ENCODE data around the gene EPS8. TPM values are rescaled to one million over a fixed set of nuclear protein-coding genes. Genes with fewer than 3 reads are reported as not detected.
A peak's percentile ranks its signal among the peaks of the same experiment; 100 is the strongest.

The EPS8 gene
- total and polyA plus RNA-seq, 8 donors: 9.1 to 287 (median 36.1) TPM

DNA sequence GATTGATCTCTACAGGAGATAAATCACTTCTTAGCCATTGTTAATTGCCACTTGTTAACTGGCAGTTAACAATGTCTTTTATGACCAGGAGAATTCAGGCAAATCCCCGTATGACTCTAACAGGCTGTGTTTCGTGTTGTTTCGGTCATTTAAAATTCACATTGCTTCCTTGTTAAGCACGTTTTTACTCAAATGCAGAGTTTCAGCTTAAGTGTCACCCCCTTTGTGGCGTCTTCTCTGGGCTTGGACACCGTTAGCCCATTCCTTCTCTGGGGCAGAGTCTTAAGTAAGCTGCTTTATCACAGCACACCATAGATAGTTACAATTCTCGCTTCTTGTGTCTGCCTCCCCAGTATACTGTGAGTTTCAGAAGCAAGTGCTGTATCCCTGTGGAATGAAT lies 205.4 kb downstream of the EPS8 start:
- intact Hi-C loops (cut with DNase I; ENCODE audit: low total_unique reads): no loop called here
- TF ChIP-seq, protein P1, sequence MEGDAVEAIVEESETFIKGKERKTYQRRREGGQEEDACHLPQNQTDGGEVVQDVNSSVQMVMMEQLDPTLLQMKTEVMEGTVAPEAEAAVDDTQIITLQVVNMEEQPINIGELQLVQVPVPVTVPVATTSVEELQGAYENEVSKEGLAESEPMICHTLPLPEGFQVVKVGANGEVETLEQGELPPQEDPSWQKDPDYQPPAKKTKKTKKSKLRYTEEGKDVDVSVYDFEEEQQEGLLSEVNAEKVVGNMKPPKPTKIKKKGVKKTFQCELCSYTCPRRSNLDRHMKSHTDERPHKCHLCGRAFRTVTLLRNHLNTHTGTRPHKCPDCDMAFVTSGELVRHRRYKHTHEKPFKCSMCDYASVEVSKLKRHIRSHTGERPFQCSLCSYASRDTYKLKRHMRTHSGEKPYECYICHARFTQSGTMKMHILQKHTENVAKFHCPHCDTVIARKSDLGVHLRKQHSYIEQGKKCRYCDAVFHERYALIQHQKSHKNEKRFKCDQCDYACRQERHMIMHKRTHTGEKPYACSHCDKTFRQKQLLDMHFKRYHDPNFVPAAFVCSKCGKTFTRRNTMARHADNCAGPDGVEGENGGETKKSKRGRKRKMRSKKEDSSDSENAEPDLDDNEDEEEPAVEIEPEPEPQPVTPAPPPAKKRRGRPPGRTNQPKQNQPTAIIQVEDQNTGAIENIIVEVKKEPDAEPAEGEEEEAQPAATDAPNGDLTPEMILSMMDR (IDR thresholded peaks at IDR 0.05): no peak
- TF ChIP-seq EP300 (IDR thresholded peaks at IDR 0.05) (no peak), POLR2A (IDR thresholded peaks at IDR 0.05) (no peak), POLR2AphosphoS5 (IDR thresholded peaks at IDR 0.05) (no peak)
- no peak overlapping the region for H3K27ac ChIP-seq
- no peaks in the 10 kb centered on the region for H3K27me3 ChIP-seq
- peaks cover 0 to 8% (median 0%) of the 10 kb centered on the region in 4 donors for H3K4me1 ChIP-seq
- 39 to 59% (median 54%) methylated on average over 7 of the region's 7 CpGs for WGBS, 5 donors
- no peaks in the 10 kb centered on the region for H3K36me3 ChIP-seq
- H3K4me3 ChIP-seq: no peak overlapping the region
- H3K9me3 ChIP-seq: no peaks in the 10 kb centered on the region
- no peak for DNase-seq

DNA sequence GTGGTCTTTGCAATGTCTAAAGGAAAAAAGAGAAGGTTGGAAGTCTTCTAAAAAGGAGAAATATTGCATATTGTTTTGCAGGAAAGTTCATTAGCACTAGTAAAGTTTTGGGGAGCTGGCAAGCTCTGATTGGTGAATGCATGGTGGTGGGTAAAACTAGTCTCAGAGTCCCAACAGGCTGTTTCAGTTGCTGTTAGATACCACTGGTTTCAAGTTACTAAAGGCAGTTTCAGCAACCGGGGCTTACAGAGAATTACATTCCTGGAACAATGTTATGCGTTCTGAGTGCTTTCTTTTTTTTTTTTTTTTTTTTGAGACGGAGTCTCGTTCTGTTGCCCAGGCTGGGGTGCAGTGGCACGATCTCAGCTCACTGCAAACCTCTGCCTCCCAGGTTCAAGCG lies 208.2 kb downstream of the EPS8 start:
- intact Hi-C loops (cut with DNase I; ENCODE audit: low total_unique reads): no loop called here
- no peaks in the 10 kb centered on the region for H3K27me3 ChIP-seq
- no peaks in the 10 kb centered on the region for H3K36me3 ChIP-seq
- peaks cover 0 to 8% (median 0%) of the 10 kb centered on the region in 4 donors for H3K4me1 ChIP-seq
- no peak for DNase-seq
- H3K9me3 ChIP-seq: no peaks in the 10 kb centered on the region
- WGBS, 5 donors: 17 to 40% (median 34%) methylated on average over 5 to 6 of the region's 6 CpGs
- peak overlapping the region in 1 of 4 donors; percentile 37 for H3K4me3 ChIP-seq
- H3K27ac ChIP-seq: peak overlapping the region in 1 of 5 donors; percentile 48
- TF ChIP-seq POLR2A (IDR thresholded peaks at IDR 0.05) (no peak), EP300 (IDR thresholded peaks at IDR 0.05) (no peak)
- TF ChIP-seq, protein P1 (IDR thresholded peaks at IDR 0.05): no peak

DNA sequence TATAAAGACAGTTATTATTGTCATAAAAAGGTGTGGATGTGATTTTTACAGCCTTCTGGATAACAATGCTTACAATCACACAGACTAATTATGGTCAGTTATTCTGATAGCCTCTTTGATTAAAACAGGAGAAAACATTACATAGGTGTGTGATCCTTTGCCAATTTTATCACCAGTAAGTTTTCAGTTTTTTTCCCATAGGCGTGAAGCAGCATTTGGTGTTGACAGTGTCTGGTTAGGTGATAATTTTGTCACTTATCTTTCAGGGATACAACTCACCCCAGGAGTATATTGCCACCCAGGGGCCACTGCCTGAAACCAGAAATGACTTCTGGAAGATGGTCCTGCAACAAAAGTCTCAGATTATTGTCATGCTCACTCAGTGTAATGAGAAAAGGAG lies 208.8 kb downstream of the EPS8 start:
- WGBS, 5 donors: 27 to 61% (median 40%) methylated on average over 1 of the region's 1 CpG
- intact Hi-C loops (cut with DNase I; ENCODE audit: low total_unique reads): no loop called here
- DNase-seq: no peak

DNA sequence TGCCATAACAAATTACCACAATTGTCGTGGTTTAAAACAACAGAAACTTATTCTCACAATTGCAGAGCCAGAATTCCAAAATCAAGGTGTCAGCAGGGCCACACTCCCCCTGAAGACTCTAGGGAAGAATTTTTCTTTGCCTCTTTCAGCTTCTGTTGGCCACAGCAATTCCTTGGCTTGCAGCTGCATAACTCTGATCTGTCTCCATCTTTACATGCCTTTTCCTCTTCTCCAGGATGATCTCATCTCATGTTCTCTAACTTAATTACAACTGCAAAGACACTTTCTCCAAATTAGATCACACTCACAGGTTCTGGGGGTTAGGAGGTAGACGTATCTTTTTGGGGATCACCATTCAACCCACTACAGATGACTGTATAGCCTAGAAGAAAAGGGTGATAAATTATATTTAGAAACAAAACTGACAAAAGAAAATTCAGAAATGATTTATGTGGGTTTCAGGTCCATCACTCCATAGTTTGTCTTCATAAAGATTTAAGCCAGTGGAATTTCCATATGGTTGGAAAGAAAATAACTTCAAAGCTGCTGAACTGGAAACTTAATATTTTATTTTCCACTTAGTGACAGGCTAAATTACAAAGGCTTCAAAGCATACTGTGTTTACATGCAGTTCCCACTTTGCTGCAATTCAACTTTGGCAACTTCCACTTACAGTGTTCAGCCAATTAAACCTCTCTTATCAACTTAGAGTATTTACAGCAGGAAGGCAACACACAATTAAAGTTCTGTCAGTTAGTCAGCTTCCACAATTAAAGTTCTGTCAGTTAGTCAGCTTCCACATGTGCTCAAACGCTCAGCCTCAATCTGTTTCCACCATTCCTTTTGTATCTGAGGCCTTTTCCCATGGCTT lies 213.3 kb downstream of the EPS8 start:
- Histone ChIP-seq H3K9me3 (no peaks in the 10 kb centered on the region), H3K4me3 (no peak overlapping the region), H3K4me1 (peaks cover 0 to 7% (median 2%) of the 10 kb centered on the region in 4 donors), H3K36me3 (no peaks in the 10 kb centered on the region), H3K27me3 (no peaks in the 10 kb centered on the region), H3K27ac (no peak overlapping the region)
- no peak for TF ChIP-seq POLR2A (IDR thresholded peaks at IDR 0.05)
- TF ChIP-seq EP300 (IDR thresholded peaks at IDR 0.05): no peak
- TF ChIP-seq, protein P1 (IDR thresholded peaks at IDR 0.05): no peak
- TF ChIP-seq POLR2AphosphoS5 (IDR thresholded peaks at IDR 0.05): no peak
- WGBS, 5 donors: 47 to 60% (median 56%) methylated on average over 3 of the region's 3 CpGs
- no peak for DNase-seq
- intact Hi-C loops (cut with DNase I; ENCODE audit: low total_unique reads): no loop called here

More for the DNA sequence above, 208.8 kb downstream of the EPS8 start:
- Histone ChIP-seq H3K36me3 (no peaks in the 10 kb centered on the region), H3K4me3 (peak overlapping the region in 1 of 4 donors; percentile 37), H3K27me3 (no peaks in the 10 kb centered on the region), H3K9me3 (no peaks in the 10 kb centered on the region), H3K27ac (no peak overlapping the region), H3K4me1 (peaks cover 0 to 8% (median 0%) of the 10 kb centered on the region in 4 donors)
- no peak for TF ChIP-seq POLR2AphosphoS5 (IDR thresholded peaks at IDR 0.05)
- TF ChIP-seq, protein P1 (IDR thresholded peaks at IDR 0.05): no peak
- no peak for TF ChIP-seq EP300 (IDR thresholded peaks at IDR 0.05)
- TF ChIP-seq POLR2A (IDR thresholded peaks at IDR 0.05): no peak

All from stomach (tissue), 9 donors.